KG1 (cell line): ENCODE measurements around the gene SLC6A20.
A peak's percentile ranks its signal among the peaks of the same experiment; 100 is the strongest.

Experiments
- DNase-seq: peaks from one replicate; lab custom pipeline; 2025; lab: John Stamatoyannopoulos, UW

Gene SLC6A20

GRCh38 chr3:45795882-45796765 lies at the start of gene SLC6A20:
SLC6A20 (minus strand) TSS chr3:45796536; CDS start chr3:45796419, 117 bp downstream.
- no peak for DNase-seq

- DNase-seq, result no peak
Measured at GRCh38 chr3:45844616-45845015, 48.3 kb upstream of the SLC6A20 start.

- no peak for DNase-seq
Measured at GRCh38 chr3:45842851-45843625, 46.7 kb upstream of the SLC6A20 start.

GRCh38 chr3:45841757-45842491 lies 45.6 kb upstream of the SLC6A20 start, which contains the start of gene LZTFL1:
LZTFL1 (minus strand) TSS chr3:45842119; CDS start chr3:45841991, 128 bp downstream.
- peak; percentile 86 for DNase-seq

GRCh38 chr3:45841420-45841756 lies 45.1 kb upstream of the SLC6A20 start:
- peak; percentile 21 for DNase-seq

- no peak for DNase-seq
Measured at GRCh38 chr3:45838466-45838865, 42.1 kb upstream of the SLC6A20 start.

- no peak for DNase-seq
Measured at GRCh38 chr3:45832699-45833098, 36.4 kb upstream of the SLC6A20 start.

GRCh38 chr3:45830121-45830520 lies 33.8 kb upstream of the SLC6A20 start:
- no peak for DNase-seq

GRCh38 chr3:45826908-45827307 lies 30.6 kb upstream of the SLC6A20 start:
- DNase-seq, result no peak

GRCh38 chr3:45826321-45826720 lies 30.0 kb upstream of the SLC6A20 start:
- DNase-seq, result no peak

GRCh38 chr3:45821127-45821526 lies 24.8 kb upstream of the SLC6A20 start:
- no peak for DNase-seq

- DNase-seq, result no peak
Measured at GRCh38 chr3:45819543-45819942, 23.2 kb upstream of the SLC6A20 start.

- DNase-seq, result no peak
Measured at GRCh38 chr3:45817831-45818522, 21.6 kb upstream of the SLC6A20 start.

GRCh38 chr3:45816544-45816943 lies 20.2 kb upstream of the SLC6A20 start:
- no peak for DNase-seq

GRCh38 chr3:45814322-45814721 lies 18.0 kb upstream of the SLC6A20 start:
- DNase-seq, result no peak

GRCh38 chr3:45807681-45808540 lies 11.6 kb upstream of the SLC6A20 start:
- no peak for DNase-seq

GRCh38 chr3:45807133-45807532 lies 10.8 kb upstream of the SLC6A20 start:
- no peak for DNase-seq

GRCh38 chr3:45806072-45806471 lies 9.7 kb upstream of the SLC6A20 start:
- no peak for DNase-seq

GRCh38 chr3:45803252-45803935 lies 7.1 kb upstream of the SLC6A20 start:
- DNase-seq, result no peak

- DNase-seq, result no peak
Measured at GRCh38 chr3:45802146-45802545, 5.8 kb upstream of the SLC6A20 start.
